Activated T-cell treated with anti-CD3 and anti-CD28 coated beads, Interleukin-2, amount 50 U/mL, for 48 hours (primary cell): ENCODE measurements around the gene CSMD2.
"Not testable (repeated sequence)": the region's sequence is repeated elsewhere in the genome, so short reads cannot be mapped to it uniquely, and the experiment has no call there.

ENCODE experiments used
- DNase-seq, 2 experiments: peaks; one replicate each; pipeline ENCODE4 v3.0.0-alpha.2; 2020

Gene CSMD2

GRCh38 chr1:34164771-34165391, at the start of gene CSMD2:
CSMD2 (minus strand) TSS chr1:34165230; CDS start chr1:34165097, 133 bp downstream.
- no peak for DNase-seq

- no peak for DNase-seq
These were observed 48.9 kb upstream of the CSMD2 start for GRCh38 chr1:34213956-34214355.

GRCh38 chr1:34212673-34213072, 47.6 kb upstream of the CSMD2 start:
- no peak for DNase-seq

DNA sequence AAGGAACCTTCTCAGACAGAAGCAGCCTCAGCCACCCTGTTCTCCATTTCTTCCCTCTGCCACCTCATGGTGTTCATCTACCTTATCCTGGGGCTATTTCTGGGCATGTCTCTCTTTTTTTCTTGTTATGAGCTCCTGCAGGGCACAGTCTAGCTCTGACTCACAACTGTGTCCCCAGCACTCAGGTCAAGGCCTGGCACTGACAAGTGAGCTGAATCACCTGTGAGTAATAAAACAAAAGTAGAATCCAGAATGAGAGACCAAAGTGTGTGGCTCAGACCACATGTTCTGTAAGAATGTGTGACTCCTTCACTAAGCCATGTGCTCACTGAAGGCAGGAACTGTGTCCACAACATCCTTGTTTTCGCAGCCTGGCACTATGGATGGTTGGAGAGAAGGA, 34.9 kb upstream of the CSMD2 start:
- peak; percentile 16 to 22 for DNase-seq

DNA sequence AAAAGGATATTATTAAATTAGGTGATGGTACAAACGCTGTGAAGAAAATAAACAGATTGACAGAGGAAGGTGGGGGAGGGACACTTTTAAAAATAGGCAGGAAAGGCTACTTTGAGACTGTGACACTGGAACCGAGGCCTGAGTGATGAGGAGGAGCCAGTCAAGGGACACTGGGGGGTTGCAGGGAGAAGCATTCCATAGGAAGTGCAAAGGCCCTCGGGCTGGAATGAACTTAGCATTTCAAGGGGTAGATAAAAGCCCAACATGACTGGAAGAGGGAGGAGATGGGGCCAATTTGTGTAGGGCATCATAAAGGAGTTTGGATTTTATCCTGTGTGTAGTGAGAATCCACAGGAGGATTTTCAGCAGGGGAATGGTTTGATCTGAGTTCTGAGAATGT, 27.6 kb upstream of the CSMD2 start:
- DNase-seq: no peak

GRCh38 chr1:34190692-34191091, 25.7 kb upstream of the CSMD2 start:
- no peak for DNase-seq

- no peak for DNase-seq
These were observed 24.0 kb upstream of the CSMD2 start for GRCh38 chr1:34188985-34189384.

DNA sequence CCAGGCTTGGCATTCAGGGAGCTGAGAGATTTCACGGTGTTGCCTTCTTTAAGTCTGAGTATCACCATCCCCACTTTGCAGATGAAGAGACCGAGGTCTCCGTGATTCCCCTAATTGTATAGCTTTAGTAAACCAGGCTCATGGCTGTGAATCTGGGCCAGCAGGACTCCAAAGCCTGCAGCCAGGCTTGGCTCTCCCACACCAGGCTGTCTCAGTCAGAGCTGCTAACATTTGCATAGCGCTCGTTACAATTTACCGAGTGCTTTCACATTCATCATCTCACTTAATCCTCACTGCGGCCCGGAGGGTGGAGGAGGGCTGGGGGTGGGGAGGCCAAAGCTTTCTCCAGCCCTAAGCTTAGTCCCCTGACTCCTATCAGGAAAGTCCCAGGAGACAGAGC, 23.4 kb upstream of the CSMD2 start:
- DNase-seq: no peak

DNA sequence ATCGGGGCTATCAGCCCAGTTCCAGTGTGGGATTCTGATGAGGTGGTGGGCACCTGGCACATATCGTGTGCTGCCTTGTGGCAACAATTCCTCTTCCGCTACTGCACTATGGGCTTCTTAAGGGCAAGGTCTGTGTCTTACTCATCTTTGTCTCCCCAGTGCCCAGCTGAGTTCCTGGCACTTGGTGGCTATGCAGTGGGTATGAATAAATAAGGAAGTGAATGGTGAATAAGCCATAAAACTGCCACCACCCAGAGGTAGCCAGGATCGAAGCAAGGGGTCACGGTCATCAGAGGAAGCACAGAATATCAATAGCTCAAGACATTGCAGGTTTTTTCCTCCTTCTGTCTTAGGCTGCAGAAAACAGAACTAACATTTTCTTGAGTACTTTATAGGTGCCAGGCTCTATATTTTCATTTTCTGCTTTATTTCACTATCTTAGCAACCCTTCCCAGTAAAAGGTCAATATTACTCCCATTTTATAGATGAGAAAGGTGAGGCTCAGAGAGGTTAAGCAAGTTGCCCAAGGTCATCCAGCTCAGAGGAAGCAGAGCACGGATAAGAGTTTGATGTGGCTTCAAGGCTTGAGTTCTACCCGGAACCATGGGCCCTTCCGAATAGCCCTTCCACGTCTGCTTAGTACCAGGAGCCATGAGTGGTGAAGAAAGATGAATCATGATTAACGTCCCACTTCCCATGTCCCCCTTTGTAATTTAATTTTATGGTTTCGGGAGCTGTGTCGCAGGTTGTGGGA, 21.9 kb upstream of the CSMD2 start:
- DNase-seq: no peak

DNA sequence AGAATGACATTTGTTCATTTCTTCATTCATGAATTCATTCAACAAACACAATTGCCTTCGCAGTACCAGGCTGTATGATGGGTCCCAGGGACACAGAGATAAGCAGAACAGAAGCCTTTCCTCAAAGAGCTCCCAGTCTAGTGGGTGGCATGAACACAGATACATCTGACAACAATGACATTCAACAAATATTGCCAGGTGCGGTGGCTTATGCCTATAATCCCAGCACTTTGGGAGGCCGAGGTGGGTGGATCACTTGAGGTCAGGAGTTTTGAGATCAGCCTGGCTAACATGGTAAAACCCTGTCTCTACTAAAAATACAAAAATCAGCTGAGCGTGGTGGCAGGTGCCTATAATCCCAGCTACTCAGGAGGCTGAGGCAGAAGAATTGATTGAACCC, 18.4 kb upstream of the CSMD2 start:
- not testable (repeated sequence) for DNase-seq

DNA sequence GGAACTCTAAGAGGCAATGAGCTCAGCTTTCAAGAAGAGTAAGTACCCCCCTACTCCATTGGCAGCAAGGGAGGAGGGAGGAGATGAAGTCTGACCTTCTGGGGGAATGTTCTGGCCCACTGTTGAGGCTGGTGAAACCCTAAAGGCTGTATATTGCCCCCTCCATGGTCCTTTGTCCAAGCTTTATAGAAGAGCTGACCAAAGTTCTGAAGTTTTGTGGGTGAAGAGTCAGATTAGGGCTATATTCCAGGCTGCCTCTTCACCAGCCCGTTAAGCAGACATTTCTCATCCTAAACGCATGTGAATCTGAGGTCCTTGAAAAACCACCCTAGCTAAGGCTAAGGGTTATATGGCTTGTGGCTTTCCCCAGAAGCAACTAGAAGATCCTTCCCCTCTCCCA, 13.0 kb upstream of the CSMD2 start:
- no peak for DNase-seq

GRCh38 chr1:34176830-34177603, 12.0 kb upstream of the CSMD2 start, which contains the start of gene C1orf94:
C1orf94 (plus strand) TSS chr1:34176907; CDS start chr1:34177790, 883 bp downstream.
- DNase-seq: no peak

- no peak for DNase-seq
These were observed 10.7 kb upstream of the CSMD2 start for GRCh38 chr1:34175744-34176143.

DNA sequence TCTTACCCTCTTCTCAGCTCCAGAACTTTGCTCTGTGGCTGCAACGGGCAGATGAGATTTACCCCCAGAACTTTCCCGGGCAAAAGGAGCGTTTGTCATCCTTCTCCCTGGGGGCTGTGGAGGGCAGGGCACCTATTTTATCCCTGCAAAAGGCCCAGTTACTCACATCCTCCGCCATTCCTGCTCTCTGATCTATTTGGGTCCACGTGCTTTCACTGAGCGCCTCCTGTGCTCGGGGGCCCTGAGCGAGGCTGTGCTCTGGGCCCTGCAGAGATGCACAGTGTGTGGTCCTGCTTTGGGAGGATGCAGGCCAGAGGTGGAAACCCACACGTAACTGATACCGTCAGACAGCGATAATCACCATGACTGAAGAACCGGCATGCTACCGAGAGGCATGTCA, 2.4 kb upstream of the CSMD2 start:
- DNase-seq: no peak

DNA sequence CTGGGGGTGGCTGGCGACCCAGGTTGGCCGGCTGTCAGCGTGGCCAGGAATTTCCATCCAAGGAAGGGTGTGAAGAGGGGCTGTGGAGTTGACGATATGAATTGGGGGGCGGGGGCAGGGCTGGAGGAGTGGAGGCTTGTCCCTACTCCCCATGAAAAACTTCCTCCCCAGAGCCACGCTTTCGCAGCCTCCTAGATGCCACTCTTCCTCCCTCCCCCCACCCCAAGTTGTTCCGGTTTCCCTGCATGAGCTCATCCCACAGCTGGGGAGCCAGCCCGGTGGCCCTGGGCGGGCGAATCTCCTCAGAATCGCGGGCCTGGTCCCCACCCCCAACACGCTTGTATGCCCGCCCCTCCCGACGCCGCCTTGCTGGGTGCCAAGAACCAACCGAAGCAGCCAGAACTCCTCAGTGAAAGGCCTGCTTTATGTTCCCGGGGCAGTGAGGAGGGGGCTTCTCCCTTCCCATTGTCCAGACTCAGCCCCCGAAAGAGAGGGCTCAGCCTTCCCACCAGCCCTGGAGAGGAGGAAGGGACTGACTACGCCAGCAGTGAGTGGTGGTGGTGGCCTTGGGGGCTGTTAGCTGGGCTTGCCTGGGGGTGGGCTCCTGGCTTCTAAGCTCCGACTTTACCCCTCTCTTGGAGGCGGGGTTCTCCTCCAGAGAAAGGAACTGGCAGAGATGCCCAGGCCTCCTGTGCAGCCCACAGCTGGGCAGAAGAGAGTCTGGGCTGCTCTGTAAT, 1.8 kb upstream of the CSMD2 start:
- no peak for DNase-seq

DNA sequence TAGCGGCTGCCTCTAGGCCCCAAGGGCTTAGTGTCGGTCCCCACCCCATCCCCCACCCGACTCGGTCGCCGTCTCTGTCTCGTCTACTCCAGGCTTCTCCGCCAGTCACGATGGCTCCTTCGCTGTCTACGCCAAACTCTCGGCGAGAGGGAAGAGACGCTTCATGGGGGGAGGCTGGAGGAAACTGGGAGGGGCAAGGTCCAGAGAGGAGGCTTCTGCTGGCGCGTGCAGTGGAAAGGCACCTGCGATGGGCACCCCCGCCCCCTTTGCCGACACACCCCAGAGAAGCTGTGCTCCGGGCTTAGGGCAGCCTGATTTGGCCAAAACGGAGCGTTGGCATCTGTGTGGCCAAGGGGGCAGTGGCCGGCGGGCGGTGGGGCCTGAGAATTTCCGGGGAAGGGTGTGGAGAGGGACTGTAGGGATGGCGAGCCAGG, 1.2 kb upstream of the CSMD2 start:
- no peak for DNase-seq

DNA sequence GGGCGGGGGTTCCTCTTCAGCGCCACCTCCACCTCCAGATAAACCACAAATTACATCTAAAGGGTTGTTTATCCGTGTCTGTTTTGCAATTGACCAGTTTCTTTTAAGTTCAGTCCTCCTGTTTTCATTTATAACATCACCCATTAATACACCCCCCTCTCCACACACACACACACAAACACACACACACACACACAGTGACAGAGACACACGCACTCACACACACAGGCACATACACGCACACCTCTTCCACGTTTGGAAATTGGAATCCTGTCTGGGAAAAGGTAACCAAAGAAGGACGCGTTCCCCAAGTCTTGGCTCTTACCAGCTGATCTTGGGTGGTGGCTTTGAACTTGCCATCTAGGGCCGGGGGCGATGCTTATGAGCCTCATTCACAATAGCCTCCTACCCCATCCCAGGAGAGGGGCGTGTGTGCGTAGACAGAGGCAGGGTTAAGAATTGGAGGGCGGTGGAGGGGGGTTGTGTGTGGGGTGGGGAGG, 442 bp upstream of the CSMD2 start:
- no peak for DNase-seq

GRCh38 chr1:34163792-34164731, 968 bp downstream of the CSMD2 start:
- DNase-seq: no peak

- DNase-seq: peak; percentile 46 to 56
These were observed 1.9 kb downstream of the CSMD2 start for GRCh38 chr1:34162852-34163766.

GRCh38 chr1:34156739-34157138, 8.3 kb downstream of the CSMD2 start:
- DNase-seq: no peak

GRCh38 chr1:34155860-34156259, 9.2 kb downstream of the CSMD2 start:
- no peak for DNase-seq
